Epithelial cell of proximal tubule (primary cell): ENCODE measurements around the gene NRXN3. TPM values are rescaled to one million over a fixed set of nuclear protein-coding genes. Genes with fewer than 3 reads are reported as not detected.

ENCODE experiments used
- DNase-seq: peaks from one replicate; pipeline ENCODE4 v3.0.0-alpha.2; 2011; ENCODE audit warnings: low read depth
- H3K4me3 ChIP-seq: 2 replicates; pipeline ENCODE4 v1.5.1; 2011; ENCODE audit warnings: low read depth, mild to moderate bottlenecking, low read length
- total RNA-seq: library from RNA; depleted of rRNA; stranded (reverse); fragments of >200 nt; gene quantifications from 2 replicates; pipeline ENCODE4 v1.2.3, GENCODE V29; 2015
- TF ChIP-seq, protein P1 (sequence below): conservative IDR thresholded peaks from 2 replicates; pipeline ENCODE4 v1.5.1; 2012; ENCODE audit warnings: low read depth, mild to moderate bottlenecking, low read length

NRXN3 gene
- total RNA-seq, 1 donor from 2014 or later, result 1.2 TPM

DNA sequence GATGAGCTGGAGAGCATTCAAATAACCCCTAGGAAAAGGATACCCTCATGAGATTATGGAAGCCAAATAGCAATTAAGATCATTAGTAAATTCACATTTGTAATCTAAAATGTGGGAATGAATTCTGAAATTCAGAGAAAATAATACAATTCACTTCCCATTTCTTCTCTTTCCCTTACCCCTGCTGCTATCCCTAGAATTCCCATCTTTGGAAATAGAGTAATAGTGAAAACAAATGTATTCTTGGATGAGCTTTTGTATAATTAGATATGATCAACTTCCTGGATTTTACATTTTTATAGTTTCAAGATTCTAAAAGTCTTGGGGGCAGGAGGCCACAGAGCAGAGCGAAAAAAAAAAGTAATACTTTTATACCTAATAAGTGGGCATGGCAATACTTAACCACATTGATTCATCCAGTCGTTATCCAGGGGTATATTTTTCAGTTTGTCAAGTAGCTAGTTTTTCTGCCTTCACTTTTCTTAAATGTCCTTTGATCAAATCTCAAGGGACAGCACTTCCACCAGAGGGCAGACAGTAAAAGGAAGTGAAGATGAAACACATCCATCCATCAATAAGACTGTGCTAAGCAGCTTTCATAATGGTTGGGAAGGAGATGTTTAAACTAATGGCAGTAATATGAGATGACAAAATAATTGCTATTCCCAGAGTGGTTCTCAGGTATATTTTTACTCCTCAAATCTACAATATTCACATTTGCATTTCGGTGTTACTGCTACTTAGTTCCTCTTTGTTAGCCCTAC, 1639.9 kb downstream of the NRXN3 start:
- no peak overlapping the region for H3K4me3 ChIP-seq
- no peak for DNase-seq
- TF ChIP-seq, protein P1, sequence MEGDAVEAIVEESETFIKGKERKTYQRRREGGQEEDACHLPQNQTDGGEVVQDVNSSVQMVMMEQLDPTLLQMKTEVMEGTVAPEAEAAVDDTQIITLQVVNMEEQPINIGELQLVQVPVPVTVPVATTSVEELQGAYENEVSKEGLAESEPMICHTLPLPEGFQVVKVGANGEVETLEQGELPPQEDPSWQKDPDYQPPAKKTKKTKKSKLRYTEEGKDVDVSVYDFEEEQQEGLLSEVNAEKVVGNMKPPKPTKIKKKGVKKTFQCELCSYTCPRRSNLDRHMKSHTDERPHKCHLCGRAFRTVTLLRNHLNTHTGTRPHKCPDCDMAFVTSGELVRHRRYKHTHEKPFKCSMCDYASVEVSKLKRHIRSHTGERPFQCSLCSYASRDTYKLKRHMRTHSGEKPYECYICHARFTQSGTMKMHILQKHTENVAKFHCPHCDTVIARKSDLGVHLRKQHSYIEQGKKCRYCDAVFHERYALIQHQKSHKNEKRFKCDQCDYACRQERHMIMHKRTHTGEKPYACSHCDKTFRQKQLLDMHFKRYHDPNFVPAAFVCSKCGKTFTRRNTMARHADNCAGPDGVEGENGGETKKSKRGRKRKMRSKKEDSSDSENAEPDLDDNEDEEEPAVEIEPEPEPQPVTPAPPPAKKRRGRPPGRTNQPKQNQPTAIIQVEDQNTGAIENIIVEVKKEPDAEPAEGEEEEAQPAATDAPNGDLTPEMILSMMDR, result peak; percentile 63

DNA sequence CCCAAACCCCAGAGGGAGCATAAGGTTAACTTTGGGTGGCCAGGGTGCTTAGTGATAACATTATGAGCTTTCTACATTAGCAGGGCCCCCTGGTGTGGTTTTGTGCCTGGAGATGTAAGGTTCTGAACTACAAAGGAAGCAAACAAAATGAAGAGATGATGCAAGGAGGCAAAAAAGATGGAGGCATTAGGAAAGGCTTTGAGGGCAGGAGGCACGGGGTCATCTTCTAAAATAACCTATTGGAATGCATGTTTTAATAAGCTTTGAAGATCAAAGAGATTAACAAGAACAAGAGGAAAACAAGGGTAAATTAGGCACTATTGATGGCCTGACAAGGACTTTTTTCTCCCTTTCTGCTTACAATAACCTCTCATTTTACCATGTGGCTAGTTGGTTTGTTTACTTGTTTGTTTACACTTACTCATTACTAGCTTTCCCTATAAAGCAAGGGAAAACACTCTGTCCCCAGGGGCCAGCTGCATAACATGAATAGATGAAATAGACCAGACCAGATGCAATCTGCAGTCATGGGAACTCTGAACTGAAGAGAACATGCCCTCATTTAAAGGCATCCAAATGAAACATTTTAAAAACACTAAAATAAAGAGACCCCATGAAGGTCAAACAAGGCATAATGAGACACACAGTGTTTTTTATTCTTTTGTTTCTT, 1650.8 kb downstream of the NRXN3 start:
- TF ChIP-seq, protein P1, result no peak
- no peak for DNase-seq
- H3K4me3 ChIP-seq, result no peak overlapping the region

DNA sequence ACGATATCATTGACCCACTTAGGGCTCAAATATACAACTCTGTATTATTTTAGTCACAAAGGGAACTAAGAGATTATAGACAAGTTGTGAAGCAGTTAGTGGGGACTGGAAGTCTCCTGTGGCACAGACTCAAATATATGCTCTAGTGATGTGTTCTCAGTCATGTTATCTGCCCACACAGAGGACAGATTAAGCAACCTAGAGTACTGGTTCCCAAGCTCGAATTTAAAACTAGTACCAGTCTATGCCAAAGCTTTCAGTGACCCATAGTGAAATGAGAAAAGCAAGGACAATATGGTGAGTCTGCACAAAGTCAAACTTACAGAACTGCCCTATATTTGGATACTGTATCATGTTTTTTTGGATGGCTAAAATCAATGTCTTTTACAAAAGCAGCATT, 1651.9 kb downstream of the NRXN3 start:
- H3K4me3 ChIP-seq, result no peak overlapping the region
- TF ChIP-seq, protein P1, result no peak
- no peak for DNase-seq

DNA sequence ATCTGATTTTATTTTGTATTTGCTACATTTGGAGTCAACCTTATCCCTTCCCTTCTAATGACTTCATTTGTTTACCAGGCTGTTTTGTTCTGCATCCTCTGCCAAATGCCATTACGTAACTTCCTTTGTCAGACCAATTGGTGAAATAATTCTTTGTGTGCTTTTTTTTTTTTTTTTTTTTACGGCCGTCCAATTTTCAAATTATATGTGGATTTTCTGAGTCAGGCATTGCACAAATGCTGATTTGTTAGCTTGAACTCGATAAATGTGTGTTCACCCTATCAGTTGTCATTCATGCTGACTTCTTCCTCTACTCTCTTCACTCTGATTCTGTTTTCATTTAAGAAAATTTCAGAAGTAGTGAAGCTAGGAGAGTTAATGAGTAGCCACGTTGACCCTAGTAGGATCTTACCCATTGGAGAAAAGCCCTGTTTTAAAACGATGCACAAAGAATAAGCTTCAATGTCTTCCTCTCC, 1654.9 kb downstream of the NRXN3 start:
- H3K4me3 ChIP-seq, result no peak overlapping the region
- TF ChIP-seq, protein P1, result no peak
- peak; percentile 42 for DNase-seq

DNA sequence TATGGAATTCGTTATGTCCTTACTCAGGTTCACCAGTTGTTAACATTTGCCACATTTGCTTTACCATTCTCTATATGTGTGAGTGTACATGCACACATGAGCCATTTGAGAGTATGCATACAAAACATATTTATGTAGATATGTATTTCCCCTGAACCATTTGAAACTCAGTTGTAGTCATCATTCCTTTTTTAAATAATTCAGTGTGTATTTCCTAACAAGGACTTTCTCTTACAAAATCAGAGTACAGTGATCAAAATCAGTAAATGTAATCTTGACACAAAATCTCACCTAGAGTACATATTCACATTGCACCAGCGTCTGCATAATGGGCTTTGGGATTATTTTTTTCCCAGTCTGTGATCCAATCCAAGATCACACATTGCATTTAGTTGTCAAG, 1656.2 kb downstream of the NRXN3 start:
- no peak for DNase-seq
- TF ChIP-seq, protein P1, result no peak
- no peak overlapping the region for H3K4me3 ChIP-seq

DNA sequence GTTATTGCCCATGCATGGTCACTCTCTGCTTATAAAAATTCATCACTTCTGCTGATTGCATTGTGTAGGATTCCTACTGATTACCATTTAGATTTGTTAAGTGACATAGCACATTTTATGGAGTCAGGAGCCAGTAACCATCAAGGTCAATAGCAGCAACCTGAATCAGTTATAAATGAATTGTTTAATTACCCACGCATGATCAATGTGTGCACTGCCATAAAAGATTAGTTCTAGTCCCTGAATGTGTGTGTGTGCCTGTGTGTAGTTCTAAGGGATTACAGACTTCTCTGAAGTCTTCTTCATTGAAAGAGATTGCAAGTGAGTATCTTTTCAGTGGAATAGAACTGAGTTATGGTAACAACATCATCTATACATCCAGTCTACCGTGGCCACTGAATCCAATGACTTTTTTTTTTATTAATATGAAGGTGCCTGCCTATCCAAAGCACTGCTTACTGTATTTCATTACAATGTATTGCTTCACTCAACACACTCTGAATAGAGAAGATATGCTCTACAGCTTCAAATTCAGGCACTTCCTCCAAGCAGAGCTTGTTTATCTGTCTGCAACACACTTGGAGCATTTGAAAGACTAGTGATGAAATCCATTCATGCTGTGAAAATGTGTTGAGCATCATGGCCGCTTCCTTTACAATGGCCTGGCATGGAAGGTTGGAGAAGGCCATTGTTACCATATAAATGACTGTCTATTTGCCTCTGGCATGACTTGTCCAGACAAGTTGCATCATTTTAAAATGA, 1659.4 kb downstream of the NRXN3 start:
- DNase-seq, result no peak
- TF ChIP-seq, protein P1, result no peak

More for the DNA sequence above, 1659.4 kb downstream of the NRXN3 start:
- H3K4me3 ChIP-seq, result no peak overlapping the region
